H1 (cell line): ENCODE data around the gene JAK2.

Source experiments
- CEBPB ChIP-seq: IDR thresholded peaks from 2 replicates; pipeline ENCODE4 v1.6.1; 2012; ENCODE audit warnings: low read depth, low read length
- CTCF ChIP-seq, 3 experiments: IDR thresholded peaks; 1 replicate in 2 of 3; 2 replicates in 1 of 3; pipeline versions ENCODE4 v1.5.1 to v1.6.1; 2011; ENCODE audit warnings: low read length in 3 of 3, mild to moderate bottlenecking in 3 of 3, inconsistent platforms in 2 of 3, low read depth in 1 of 3, moderate library complexity in 1 of 3; ENCODE audit not compliant: insufficient read depth in 1 of 3; ENCODE audit errors: control extremely low read depth in 1 of 3
- PHF8 ChIP-seq: fragments of 200-600 bp; sonication (generic); conservative IDR thresholded peaks from 2 replicates; pipeline ENCODE4 v1.7.1; 2012; ENCODE audit warnings: low read depth, mild to moderate bottlenecking, inconsistent platforms, low read length, moderate library complexity
- POLR2A ChIP-seq, 2 experiments: IDR thresholded peaks; 1 replicate in 1 of 2; 2 replicates in 1 of 2; pipeline ENCODE4 v1.6.1; 2011; ENCODE audit warnings: low read depth in 2 of 2, low read length in 2 of 2, mild to moderate bottlenecking in 2 of 2; ENCODE audit errors: control extremely low read depth in 1 of 2
- POLR2AphosphoS5 ChIP-seq: IDR thresholded peaks from 2 replicates; pipeline ENCODE4 v1.6.1; 2011; ENCODE audit warnings: low read depth, low read length
- ZNF274 ChIP-seq: IDR thresholded peaks from 2 replicates; pipeline ENCODE4 v1.7.0; 2012; ENCODE audit warnings: low read length, borderline replicate concordance; ENCODE audit errors: extremely low read depth

GRCh38 chr9:4936277-4936676 lies 48.8 kb upstream of the JAK2 start:
- no peak for TF ChIP-seq CTCF (IDR thresholded peaks at IDR 0.05; ENCODE audit: control extremely low read depth in 1 of 3, insufficient read depth in 1 of 3, low read depth in 1 of 3, low read length in 3 of 3)
- TF ChIP-seq POLR2AphosphoS5 = no peak
- no peak for TF ChIP-seq PHF8
- TF ChIP-seq CEBPB = no peak
- no peak for TF ChIP-seq POLR2A (IDR thresholded peaks at IDR 0.05; ENCODE audit: control extremely low read depth in 1 of 2, low read depth in 2 of 2, low read length in 2 of 2)
- TF ChIP-seq ZNF274 = no peak
